GM11168 (cell line): ENCODE data around the gene ACP3.
"Not testable (repeated sequence)": the region's sequence is repeated elsewhere in the genome, so short reads cannot be mapped to it uniquely, and the experiment has no call there.

Source experiments
- in situ Hi-C: fragments of 300-500 bp; cut with MboI; formaldehyde crosslinking; loops from one replicate; pipeline ENCODE4 v1.12.0; 2022; ENCODE audit warnings: low sequenced_read_pairs; ENCODE audit not compliant: unreplicated experiment

Gene ACP3

GRCh38 chr3:132354916-132355702 is 37.9 kb downstream of the ACP3 start:
- in situ Hi-C loops = no loop called here

- in situ Hi-C loops = no loop called here
These were observed 39.4 kb downstream of the ACP3 start for GRCh38 chr3:132356568-132356967.

GRCh38 chr3:132360717-132361116 is 43.5 kb downstream of the ACP3 start:
- in situ Hi-C loops = no loop called here

- in situ Hi-C loops = no loop called here
These were observed 45.1 kb downstream of the ACP3 start for GRCh38 chr3:132362329-132362728.

- in situ Hi-C loops = no loop called here
These were observed 51.3 kb downstream of the ACP3 start for GRCh38 chr3:132368515-132368914.

- in situ Hi-C loops = no loop called here
These were observed 51.8 kb downstream of the ACP3 start for GRCh38 chr3:132368962-132369361.

- in situ Hi-C loops = not testable (repeated sequence)
These were observed 59.7 kb downstream of the ACP3 start for GRCh38 chr3:132376945-132377354.

- in situ Hi-C loops = no loop called here
These were observed 61.0 kb downstream of the ACP3 start for GRCh38 chr3:132378048-132378762.

- in situ Hi-C loops = no loop called here
These were observed 61.6 kb downstream of the ACP3 start for GRCh38 chr3:132378846-132379245.

GRCh38 chr3:132380920-132381319 is 63.7 kb downstream of the ACP3 start:
- in situ Hi-C loops = no loop called here

GRCh38 chr3:132381348-132381944 is 64.2 kb downstream of the ACP3 start:
- in situ Hi-C loops = no loop called here

GRCh38 chr3:132382267-132382666 is 65.1 kb downstream of the ACP3 start:
- in situ Hi-C loops = no loop called here

GRCh38 chr3:132382688-132383194 is 65.5 kb downstream of the ACP3 start:
- in situ Hi-C loops = no loop called here

- in situ Hi-C loops = no loop called here
These were observed 69.1 kb downstream of the ACP3 start for GRCh38 chr3:132386259-132386658.

- in situ Hi-C loops = not testable (repeated sequence)
These were observed 75.5 kb downstream of the ACP3 start for GRCh38 chr3:132392675-132393074.

GRCh38 chr3:132394320-132394719 is 77.1 kb downstream of the ACP3 start:
- in situ Hi-C loops = no loop called here

- in situ Hi-C loops = no loop called here
These were observed 77.9 kb downstream of the ACP3 start for GRCh38 chr3:132395126-132395525.

GRCh38 chr3:132396255-132396654 is 79.0 kb downstream of the ACP3 start:
- in situ Hi-C loops = no loop called here

- in situ Hi-C loops = not testable (repeated sequence)
These were observed 79.6 kb downstream of the ACP3 start for GRCh38 chr3:132396776-132397175.

- in situ Hi-C loops = no loop called here
These were observed 82.1 kb downstream of the ACP3 start for GRCh38 chr3:132399054-132399929.
